NCI-H1694 (cell line): ENCODE measurements around the gene DST.

Experiments
- DNase-seq: peaks from one replicate; lab custom pipeline; 2025; lab: John Stamatoyannopoulos, UW

Gene DST

GRCh38 chr6:56536536-56536935 is 106.2 kb downstream of the DST start:
- DNase-seq, result no peak

DNA sequence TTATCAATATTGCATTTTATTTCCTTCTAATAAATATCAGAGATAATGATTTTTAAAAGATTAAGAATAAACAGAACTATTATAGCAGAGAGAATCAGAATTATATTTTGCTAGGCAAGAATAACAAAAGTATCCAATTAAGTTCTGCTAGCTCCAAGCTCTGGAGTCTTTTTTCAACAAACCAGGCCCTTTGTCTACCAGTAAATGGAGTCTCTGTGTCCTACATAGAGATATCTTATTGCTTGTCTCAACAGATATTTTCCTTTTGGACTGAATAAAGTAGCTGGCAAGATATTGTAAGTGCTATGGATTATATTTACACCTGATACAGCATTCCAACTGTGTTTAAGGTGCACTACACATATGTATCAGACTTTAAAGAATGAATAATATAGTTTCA is 107.1 kb downstream of the DST start:
- DNase-seq, result no peak

DNA sequence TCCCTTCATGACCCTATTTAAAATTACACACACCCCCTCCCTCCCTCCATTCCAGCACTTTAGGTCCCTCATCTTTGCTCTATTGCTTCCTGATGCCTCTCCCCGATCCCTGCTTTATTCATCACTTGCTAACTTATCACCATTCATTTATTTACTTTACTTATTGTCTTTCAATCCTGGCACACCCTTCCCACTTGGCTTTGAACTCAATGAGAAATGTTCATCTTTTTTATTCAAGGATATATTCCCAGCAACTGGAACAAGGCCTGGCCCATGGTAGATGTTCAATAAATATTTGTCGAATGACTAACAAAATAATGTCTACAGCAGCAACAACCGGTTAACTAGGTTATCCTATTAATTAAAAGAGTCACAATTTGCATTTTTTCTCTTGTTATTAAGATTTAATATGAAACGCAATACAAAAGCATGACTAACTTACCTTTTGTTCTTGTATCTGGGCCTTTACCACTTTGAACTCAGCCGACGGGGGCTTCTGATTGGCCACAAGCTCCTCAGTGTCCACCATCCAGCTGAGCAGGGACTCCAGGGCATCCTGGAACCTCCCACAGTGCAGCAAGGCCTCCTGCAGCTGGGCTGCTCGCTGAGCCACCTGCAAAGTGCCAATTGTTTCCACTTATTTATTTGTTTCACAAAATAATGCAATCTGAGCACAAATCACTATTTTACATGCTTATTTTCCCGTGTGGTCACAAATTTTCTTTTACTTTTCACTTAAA is 107.8 kb downstream of the DST start:
- no peak for DNase-seq

- DNase-seq, result no peak
Measured at GRCh38 chr6:56532766-56533551, 109.7 kb downstream of the DST start.

DNA sequence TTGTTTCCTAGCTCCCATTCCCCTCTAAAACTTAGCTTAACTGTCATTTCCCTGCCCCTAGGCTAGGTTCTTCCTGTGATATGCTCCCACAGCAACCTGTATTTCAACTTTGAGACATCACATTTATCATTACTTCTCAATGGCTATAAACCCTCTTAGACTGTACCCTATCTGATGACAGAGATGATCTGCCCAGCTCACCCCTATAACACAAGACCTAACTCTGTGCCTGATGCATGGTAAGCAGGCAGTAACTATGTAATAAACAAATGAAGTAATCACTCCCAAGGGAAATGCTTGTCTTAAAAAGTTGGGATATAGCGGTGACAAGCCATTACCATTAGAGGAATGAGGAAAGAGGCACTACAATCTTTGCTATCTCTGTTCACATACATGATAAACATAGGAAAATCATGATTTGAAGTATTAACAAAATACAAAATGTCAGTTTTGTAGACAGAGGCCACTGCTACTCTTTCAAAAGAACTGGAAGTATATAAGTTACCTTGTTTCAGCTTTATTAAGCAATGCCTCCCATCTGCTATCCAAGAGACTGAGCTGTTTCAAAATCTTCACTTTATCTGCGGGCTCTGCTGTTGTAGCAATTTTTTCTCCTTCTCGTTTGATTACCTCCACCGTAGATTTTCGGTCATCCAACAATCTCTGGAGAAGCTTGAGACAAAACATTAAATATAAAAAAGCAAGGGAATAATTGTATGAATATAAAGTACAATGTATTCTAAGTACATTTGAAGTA is 110.7 kb downstream of the DST start:
- DNase-seq, result no peak

DNA sequence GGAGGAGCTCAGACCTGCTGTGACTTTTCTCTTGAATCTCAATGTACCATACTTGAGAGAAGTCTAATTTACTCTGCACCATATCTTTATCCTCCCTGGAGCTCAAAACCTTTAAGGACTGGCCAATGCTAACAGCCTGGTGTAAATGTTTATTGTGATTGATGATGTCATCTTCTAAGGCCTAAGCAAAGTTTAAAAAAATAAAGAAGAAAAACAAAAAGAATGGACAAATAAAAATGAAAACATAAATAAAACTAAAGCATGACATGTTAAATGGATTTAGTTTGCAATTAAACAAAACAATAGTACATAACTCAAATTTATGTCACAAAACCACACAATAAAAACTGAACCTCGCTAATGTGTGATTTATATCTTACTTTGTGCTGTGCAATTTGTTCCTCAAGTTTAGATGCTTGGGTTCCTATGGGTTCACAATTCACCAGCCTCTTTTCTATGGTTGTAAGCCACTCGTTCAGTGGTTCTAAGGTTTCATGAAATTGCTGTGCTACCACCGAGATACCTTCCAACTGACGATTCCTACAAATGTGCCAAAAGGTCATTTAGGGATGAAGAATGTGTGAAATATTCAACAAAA is 113.0 kb downstream of the DST start:
- no peak for DNase-seq

- DNase-seq, result no peak
Measured at GRCh38 chr6:56528412-56528841, 114.3 kb downstream of the DST start.

DNA sequence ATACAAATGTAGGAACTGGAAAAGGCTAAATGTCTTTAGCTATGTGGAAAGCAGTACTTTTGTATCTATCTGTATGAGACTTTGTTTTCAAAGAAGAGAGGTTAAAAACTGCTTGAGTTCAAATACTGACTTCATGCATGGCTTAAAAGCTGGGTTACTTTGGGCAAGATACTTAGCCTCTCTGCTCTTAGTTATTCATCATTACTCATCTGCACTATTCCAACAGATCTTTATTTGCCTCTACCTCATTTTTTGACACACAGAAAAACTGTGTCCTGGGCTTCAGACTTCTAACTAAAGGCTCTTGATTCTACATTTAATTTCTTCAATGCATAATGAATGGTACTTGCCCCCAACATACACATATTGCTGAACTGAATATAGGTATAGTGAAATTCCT is 114.8 kb downstream of the DST start:
- no peak for DNase-seq

- DNase-seq, result no peak
Measured at GRCh38 chr6:56526860-56527544, 115.7 kb downstream of the DST start.

GRCh38 chr6:56525974-56526789 is 116.5 kb downstream of the DST start:
- DNase-seq, result no peak

GRCh38 chr6:56524891-56525703 is 117.6 kb downstream of the DST start:
- no peak for DNase-seq

- no peak for DNase-seq
Measured at GRCh38 chr6:56522495-56523270, 120.0 kb downstream of the DST start.

GRCh38 chr6:56521976-56522375 is 120.7 kb downstream of the DST start:
- no peak for DNase-seq

- no peak for DNase-seq
Measured at GRCh38 chr6:56521454-56521853, 121.2 kb downstream of the DST start.

- no peak for DNase-seq
Measured at GRCh38 chr6:56520218-56520617, 122.5 kb downstream of the DST start.

DNA sequence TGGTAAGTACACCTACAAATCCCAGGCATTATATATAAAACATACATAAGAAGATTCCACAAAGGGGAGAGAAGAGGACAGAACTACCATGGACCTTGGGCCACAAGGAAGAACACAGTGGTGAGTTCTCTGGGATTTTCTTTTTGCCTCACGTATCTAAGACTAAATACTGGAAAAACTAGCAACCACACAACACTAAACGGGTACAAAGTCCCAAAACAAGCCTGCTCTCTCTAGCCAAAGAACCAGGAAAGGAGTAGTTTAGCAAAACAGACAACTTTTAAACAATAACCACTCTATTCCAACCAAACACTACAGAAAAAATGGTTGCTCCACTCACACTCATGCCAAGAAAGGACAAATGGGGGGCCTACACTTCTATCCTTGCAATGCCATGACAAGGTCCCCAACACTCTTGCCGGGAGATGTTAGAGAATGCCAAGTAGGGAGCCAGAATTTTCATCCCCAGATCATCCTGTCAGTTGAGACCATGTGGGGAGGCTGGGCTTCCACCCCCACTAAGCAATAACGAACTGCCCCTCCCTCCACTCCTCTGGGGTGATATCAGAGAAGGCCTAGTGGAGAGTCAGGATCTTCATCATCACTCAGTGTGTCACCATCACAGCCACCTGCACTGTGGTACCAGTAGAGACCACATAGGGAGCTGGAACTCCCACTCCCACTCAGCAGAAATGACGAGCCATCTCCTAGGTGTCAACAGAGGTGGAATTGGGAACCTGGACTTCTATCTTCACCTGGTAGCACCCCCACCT is 123.5 kb downstream of the DST start:
- DNase-seq, result no peak

GRCh38 chr6:56517155-56517745 is 125.4 kb downstream of the DST start:
- DNase-seq, result no peak

- DNase-seq, result no peak
Measured at GRCh38 chr6:56516003-56516402, 126.7 kb downstream of the DST start.
